HepG2 (cell line): ENCODE data around the gene EMC8. TPM values are rescaled to one million over a fixed set of nuclear protein-coding genes. Genes with fewer than 3 reads are reported as not detected.

Experiments
- HDAC2 ChIP-seq: sonication (generic); formaldehyde crosslinking; IDR thresholded peaks from 2 replicates; pipeline ENCODE4 v1.4.0; 2020; ENCODE audit warnings: missing genetic modification reagents
- MAF1 ChIP-seq: sonication (generic); formaldehyde crosslinking; IDR thresholded peaks from 2 replicates; pipeline ENCODE4 v1.5.0; 2020; ENCODE audit warnings: missing genetic modification reagents, borderline replicate concordance
- MED13 ChIP-seq: sonication (generic); formaldehyde crosslinking; IDR thresholded peaks from 2 replicates; pipeline ENCODE4 v1.5.0; 2020; ENCODE audit warnings: missing genetic modification reagents
- MZF1 ChIP-seq: sonication (generic); formaldehyde crosslinking; IDR thresholded peaks from 2 replicates; pipeline ENCODE4 v1.8.1; 2023; ENCODE audit warnings: mild to moderate bottlenecking, missing genetic modification reagents, borderline replicate concordance
- POLR2G ChIP-seq: fragments of 200-400 bp; formaldehyde crosslinking; IDR thresholded peaks from 2 replicates; pipeline ENCODE4 v1.6.1; 2018; ENCODE audit warnings: mild to moderate bottlenecking, low read depth, low read length, moderate library complexity
- RXRB ChIP-seq: IDR thresholded peaks from 2 replicates; pipeline ENCODE4 v1.6.1; 2016; ENCODE audit warnings: borderline replicate concordance, missing genetic modification reagents, missing compliant biosample characterization
- TP53 ChIP-seq: sonication (generic); formaldehyde crosslinking; conservative IDR thresholded peaks from 2 replicates; pipeline ENCODE4 v1.4.0; 2020; ENCODE audit warnings: missing genetic modification reagents
- WIZ ChIP-seq: sonication (generic); formaldehyde crosslinking; IDR thresholded peaks from 2 replicates; pipeline ENCODE4 v1.5.1; 2020; ENCODE audit warnings: mild to moderate bottlenecking, missing genetic modification reagents
- ZFP41 ChIP-seq: sonication (generic); formaldehyde crosslinking; IDR thresholded peaks from 2 replicates; pipeline ENCODE4 v1.4.0; 2020; ENCODE audit warnings: mild to moderate bottlenecking, missing genetic modification reagents, borderline replicate concordance
- ZFP90 ChIP-seq: sonication (generic); formaldehyde crosslinking; IDR thresholded peaks from 2 replicates; pipeline ENCODE4 v1.8.0; 2022; ENCODE audit warnings: missing genetic modification reagents, mild to moderate bottlenecking, inconsistent platforms, borderline replicate concordance
- ZNF12 ChIP-seq: sonication (generic); formaldehyde crosslinking; IDR thresholded peaks from 2 replicates; pipeline ENCODE4 v1.5.0; 2020; ENCODE audit warnings: missing genetic modification reagents
- ZNF3 ChIP-seq: IDR thresholded peaks from 2 replicates; pipeline ENCODE4 v1.7.0; 2017; ENCODE audit warnings: inconsistent platforms
- ZNF383 ChIP-seq: sonication (generic); formaldehyde crosslinking; IDR thresholded peaks from 2 replicates; pipeline ENCODE4 v1.4.0; 2020; ENCODE audit warnings: missing genetic modification reagents, mild to moderate bottlenecking, borderline replicate concordance
- ZNF543 ChIP-seq: sonication (generic); formaldehyde crosslinking; IDR thresholded peaks from 2 replicates; pipeline ENCODE4 v1.4.0; 2020; ENCODE audit warnings: mild to moderate bottlenecking, missing genetic modification reagents
- ZNF550 ChIP-seq: sonication (generic); formaldehyde crosslinking; IDR thresholded peaks from 2 replicates; pipeline ENCODE4 v1.4.0; 2020; ENCODE audit warnings: mild to moderate bottlenecking, missing genetic modification reagents, borderline replicate concordance
- ZNF629 ChIP-seq: sonication (generic); formaldehyde crosslinking; conservative IDR thresholded peaks from 2 replicates; pipeline ENCODE4 v1.5.0; 2020; ENCODE audit warnings: missing genetic modification reagents
- ZSCAN30 ChIP-seq: sonication (generic); formaldehyde crosslinking; IDR thresholded peaks from 2 replicates; pipeline ENCODE4 v1.5.0; 2020; ENCODE audit warnings: mild to moderate bottlenecking, missing genetic modification reagents
- polyA plus RNA-seq, 8 experiments: library from polyadenylated mRNA; depleted of rRNA in 3 of 8; stranded (reverse) in 7 of 8; unstranded in 1 of 8; fragments of >200 nt; fragmentation: Illumina TruSeq in 4 of 8; extraction: Trizol in 4 of 8; gene quantifications; 2 replicates each; pipeline versions ENCODE4 v1.2.1 to v1.2.3, GENCODE V29; 2011 to 2016; ENCODE audit warnings: low read depth in 4 of 8, missing spikeins in 1 of 8, mixed read lengths in 1 of 8; ENCODE audit not compliant: insufficient read depth in 1 of 8
- total RNA-seq, 5 experiments: library from RNA; depleted of rRNA; stranded (reverse); fragments of >200 nt; fragmentation: Illumina TruSeq; extraction: Trizol; gene quantifications; 2 replicates each; pipeline ENCODE4 v1.2.3, GENCODE V29; 2016; ENCODE audit warnings: low read depth in 1 of 5
- TF ChIP-seq, protein P1 (sequence below): sonication (generic); formaldehyde crosslinking; IDR thresholded peaks from 2 replicates; pipeline ENCODE4 v1.8.1; 2023; ENCODE audit warnings: mild to moderate bottlenecking, missing genetic modification reagents
- TF ChIP-seq, protein P2 (sequence below): sonication (generic); formaldehyde crosslinking; IDR thresholded peaks from 2 replicates; pipeline ENCODE4 v1.4.0; 2020; ENCODE audit warnings: missing genetic modification reagents
- TF ChIP-seq, protein P3 (sequence below): sonication (generic); formaldehyde crosslinking; IDR thresholded peaks from 2 replicates; pipeline ENCODE4 v1.8.1; 2023; ENCODE audit warnings: mild to moderate bottlenecking, missing genetic modification reagents
- TF ChIP-seq, protein P4 (sequence below): IDR thresholded peaks from 2 replicates; pipeline ENCODE4 v1.6.1; 2012; ENCODE audit warnings: low read length, improper control_type of control experiment

EMC8 gene
- total and polyA plus RNA-seq, 2 of the 13 experiments (the other 11 are each of a cell fraction or from before 2014, with no cell fraction given): 55.0 to 76.0 TPM

DNA sequence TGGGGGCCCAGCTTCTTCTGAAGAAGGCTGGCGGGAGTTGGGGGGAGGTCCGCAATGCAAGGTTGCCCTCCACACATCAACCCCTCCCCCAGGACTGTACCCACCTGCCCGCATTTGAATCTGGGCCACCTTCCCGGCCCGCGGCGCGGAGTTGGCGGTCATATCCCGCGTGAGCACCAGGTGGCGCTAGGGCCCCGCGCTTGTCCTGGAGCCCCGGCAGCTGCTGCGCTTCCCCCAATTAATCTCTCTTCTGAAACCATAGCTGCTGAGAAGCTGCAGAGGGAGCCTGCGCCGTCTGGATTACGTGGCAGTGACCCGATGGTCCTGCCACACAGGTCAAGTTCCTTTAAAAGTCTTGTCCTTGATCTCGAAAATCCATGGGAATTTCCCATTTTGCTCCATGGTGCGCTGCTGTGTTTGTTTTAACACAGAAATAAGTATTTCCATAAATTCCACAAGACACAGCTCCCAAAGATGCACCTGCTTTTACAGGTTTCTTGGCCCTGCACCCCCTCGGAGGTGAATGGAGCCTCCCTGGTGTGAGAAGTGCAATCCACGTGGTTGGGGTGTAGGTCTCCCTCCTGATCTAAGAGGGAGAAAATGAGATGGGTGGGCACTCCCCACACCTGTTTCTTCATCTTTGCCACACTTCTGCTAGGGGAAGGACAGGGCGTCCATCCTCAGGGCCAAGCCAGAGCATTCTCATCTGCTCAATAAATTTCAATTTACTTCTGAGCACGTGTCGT, 22.2 kb upstream of the EMC8 start (continued):
- TF ChIP-seq ZNF629 (CRISPR knock-in tag) (no peak), POLR2G (no peak), MAF1 (CRISPR knock-in tag) (no peak), ZFP41 (CRISPR knock-in tag) (no peak), WIZ (CRISPR knock-in tag) (no peak), ZSCAN30 (CRISPR knock-in tag) (no peak), ZNF383 (CRISPR knock-in tag) (no peak), TP53 (CRISPR knock-in tag) (no peak), ZNF3 (CRISPR knock-in tag) (no peak), ZNF550 (CRISPR knock-in tag) (no peak), RXRB (CRISPR knock-in tag) (peak; percentile 70; the same call in 1 of the 2 replicates), MZF1 (CRISPR knock-in tag) (no peak), ZNF543 (CRISPR knock-in tag) (no peak), MED13 (CRISPR knock-in tag) (no peak), ZNF12 (CRISPR knock-in tag) (no peak; the same call in 1 of the 2 replicates), ZFP90 (peak; percentile 71; the same call in 1 of the 2 replicates), HDAC2 (CRISPR knock-in tag) (0 out of 2 replicates have a peak, but pooled peaks have one; percentile 26)
- TF ChIP-seq, protein P1, sequence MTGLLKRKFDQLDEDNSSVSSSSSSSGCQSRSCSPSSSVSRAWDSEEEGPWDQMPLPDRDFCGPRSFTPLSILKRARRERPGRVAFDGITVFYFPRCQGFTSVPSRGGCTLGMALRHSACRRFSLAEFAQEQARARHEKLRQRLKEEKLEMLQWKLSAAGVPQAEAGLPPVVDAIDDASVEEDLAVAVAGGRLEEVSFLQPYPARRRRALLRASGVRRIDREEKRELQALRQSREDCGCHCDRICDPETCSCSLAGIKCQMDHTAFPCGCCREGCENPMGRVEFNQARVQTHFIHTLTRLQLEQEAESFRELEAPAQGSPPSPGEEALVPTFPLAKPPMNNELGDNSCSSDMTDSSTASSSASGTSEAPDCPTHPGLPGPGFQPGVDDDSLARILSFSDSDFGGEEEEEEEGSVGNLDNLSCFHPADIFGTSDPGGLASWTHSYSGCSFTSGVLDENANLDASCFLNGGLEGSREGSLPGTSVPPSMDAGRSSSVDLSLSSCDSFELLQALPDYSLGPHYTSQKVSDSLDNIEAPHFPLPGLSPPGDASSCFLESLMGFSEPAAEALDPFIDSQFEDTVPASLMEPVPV: no peak
- TF ChIP-seq, protein P2, sequence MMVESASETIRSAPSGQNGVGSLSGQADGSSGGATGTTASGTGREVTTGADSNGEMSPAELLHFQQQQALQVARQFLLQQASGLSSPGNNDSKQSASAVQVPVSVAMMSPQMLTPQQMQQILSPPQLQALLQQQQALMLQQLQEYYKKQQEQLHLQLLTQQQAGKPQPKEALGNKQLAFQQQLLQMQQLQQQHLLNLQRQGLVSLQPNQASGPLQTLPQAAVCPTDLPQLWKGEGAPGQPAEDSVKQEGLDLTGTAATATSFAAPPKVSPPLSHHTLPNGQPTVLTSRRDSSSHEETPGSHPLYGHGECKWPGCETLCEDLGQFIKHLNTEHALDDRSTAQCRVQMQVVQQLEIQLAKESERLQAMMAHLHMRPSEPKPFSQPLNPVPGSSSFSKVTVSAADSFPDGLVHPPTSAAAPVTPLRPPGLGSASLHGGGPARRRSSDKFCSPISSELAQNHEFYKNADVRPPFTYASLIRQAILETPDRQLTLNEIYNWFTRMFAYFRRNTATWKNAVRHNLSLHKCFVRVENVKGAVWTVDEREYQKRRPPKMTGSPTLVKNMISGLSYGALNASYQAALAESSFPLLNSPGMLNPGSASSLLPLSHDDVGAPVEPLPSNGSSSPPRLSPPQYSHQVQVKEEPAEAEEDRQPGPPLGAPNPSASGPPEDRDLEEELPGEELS (CRISPR knock-in tag): peak; percentile 47; the same call in 1 of the 2 replicates
- TF ChIP-seq, protein P3, sequence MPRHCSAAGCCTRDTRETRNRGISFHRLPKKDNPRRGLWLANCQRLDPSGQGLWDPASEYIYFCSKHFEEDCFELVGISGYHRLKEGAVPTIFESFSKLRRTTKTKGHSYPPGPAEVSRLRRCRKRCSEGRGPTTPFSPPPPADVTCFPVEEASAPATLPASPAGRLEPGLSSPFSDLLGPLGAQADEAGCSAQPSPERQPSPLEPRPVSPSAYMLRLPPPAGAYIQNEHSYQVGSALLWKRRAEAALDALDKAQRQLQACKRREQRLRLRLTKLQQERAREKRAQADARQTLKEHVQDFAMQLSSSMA (CRISPR knock-in tag): no peak
- TF ChIP-seq, protein P4, sequence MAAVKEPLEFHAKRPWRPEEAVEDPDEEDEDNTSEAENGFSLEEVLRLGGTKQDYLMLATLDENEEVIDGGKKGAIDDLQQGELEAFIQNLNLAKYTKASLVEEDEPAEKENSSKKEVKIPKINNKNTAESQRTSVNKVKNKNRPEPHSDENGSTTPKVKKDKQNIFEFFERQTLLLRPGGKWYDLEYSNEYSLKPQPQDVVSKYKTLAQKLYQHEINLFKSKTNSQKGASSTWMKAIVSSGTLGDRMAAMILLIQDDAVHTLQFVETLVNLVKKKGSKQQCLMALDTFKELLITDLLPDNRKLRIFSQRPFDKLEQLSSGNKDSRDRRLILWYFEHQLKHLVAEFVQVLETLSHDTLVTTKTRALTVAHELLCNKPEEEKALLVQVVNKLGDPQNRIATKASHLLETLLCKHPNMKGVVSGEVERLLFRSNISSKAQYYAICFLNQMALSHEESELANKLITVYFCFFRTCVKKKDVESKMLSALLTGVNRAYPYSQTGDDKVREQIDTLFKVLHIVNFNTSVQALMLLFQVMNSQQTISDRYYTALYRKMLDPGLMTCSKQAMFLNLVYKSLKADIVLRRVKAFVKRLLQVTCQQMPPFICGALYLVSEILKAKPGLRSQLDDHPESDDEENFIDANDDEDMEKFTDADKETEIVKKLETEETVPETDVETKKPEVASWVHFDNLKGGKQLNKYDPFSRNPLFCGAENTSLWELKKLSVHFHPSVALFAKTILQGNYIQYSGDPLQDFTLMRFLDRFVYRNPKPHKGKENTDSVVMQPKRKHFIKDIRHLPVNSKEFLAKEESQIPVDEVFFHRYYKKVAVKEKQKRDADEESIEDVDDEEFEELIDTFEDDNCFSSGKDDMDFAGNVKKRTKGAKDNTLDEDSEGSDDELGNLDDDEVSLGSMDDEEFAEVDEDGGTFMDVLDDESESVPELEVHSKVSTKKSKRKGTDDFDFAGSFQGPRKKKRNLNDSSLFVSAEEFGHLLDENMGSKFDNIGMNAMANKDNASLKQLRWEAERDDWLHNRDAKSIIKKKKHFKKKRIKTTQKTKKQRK: no peak
